ENCODE data around the gene DNAJC11.
A peak's percentile ranks its signal among the peaks of the same experiment; 100 is the strongest.

- TF ChIP-seq, protein P1, sequence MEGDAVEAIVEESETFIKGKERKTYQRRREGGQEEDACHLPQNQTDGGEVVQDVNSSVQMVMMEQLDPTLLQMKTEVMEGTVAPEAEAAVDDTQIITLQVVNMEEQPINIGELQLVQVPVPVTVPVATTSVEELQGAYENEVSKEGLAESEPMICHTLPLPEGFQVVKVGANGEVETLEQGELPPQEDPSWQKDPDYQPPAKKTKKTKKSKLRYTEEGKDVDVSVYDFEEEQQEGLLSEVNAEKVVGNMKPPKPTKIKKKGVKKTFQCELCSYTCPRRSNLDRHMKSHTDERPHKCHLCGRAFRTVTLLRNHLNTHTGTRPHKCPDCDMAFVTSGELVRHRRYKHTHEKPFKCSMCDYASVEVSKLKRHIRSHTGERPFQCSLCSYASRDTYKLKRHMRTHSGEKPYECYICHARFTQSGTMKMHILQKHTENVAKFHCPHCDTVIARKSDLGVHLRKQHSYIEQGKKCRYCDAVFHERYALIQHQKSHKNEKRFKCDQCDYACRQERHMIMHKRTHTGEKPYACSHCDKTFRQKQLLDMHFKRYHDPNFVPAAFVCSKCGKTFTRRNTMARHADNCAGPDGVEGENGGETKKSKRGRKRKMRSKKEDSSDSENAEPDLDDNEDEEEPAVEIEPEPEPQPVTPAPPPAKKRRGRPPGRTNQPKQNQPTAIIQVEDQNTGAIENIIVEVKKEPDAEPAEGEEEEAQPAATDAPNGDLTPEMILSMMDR (IDR thresholded peaks at IDR 0.05; ENCODE audit: low read depth, low read length): peak; percentile 80
- TF ChIP-seq EZH2phosphoT487 (IDR thresholded peaks at IDR 0.05; ENCODE audit: low read depth): no peak
These were observed 25.9 kb upstream of the DNAJC11 start for GRCh38 chr1:6727535-6727934.
